A375 (cell line): ENCODE results near the gene SMPDL3B. TPM values are rescaled to one million over a fixed set of nuclear protein-coding genes. Genes with fewer than 3 reads are reported as not detected.

Experiments used
- total RNA-seq: library from RNA; depleted of rRNA; stranded (reverse); fragments of >200 nt; shearing (Covaris generic); gene quantifications from 2 replicates; pipeline ENCODE4 v1.2.3, GENCODE V29; 2014; rRNA removed

SMPDL3B gene
- 0.19 and 0.60 TPM in 2 replicates for total RNA-seq

GRCh38 chr1:27934818-27935549 lies at the start of gene SMPDL3B:
Gene SMPDL3B, plus strand, starts transcription at chr1:27935000. Its CDS starts 184 bp downstream, at chr1:27935184.

GRCh38 chr1:27959792-27960603 lies 25.2 kb downstream of the SMPDL3B start, which contains the start of gene XKR8:
Gene XKR8, plus strand, starts transcription at chr1:27959973. Its CDS starts 97 bp downstream, at chr1:27960070.

Other genes with a start within 250 kb of the SMPDL3B start
- 7.0 and 8.9 TPM in 2 replicates for gene FAM76A, start 209.0 kb upstream of the SMPDL3B start, total RNA-seq
- gene STX12, start 161.8 kb upstream of the SMPDL3B start, total RNA-seq = 17.8 and 22.2 TPM in 2 replicates
- gene PPP1R8, start 104.2 kb upstream of the SMPDL3B start, total RNA-seq = 55.5 and 63.8 TPM in 2 replicates
- 3.4 and 6.0 TPM in 2 replicates for gene THEMIS2, start 62.5 kb upstream of the SMPDL3B start, total RNA-seq
- 91.6 and 107 TPM in 2 replicates for gene RPA2, start 20.4 kb upstream of the SMPDL3B start, total RNA-seq
- gene XKR8, start 25.0 kb downstream of the SMPDL3B start, total RNA-seq = not detected in 2 replicates
- gene EYA3, start 153.6 kb downstream of the SMPDL3B start, total RNA-seq = 16.1 and 17.7 TPM in 2 replicates
- gene PTAFR, start 241.7 kb downstream of the SMPDL3B start, total RNA-seq = 0.16 TPM in 1 of 2 replicates, not detected in the other